GM12865 (cell line): Measurements from ENCODE around the gene USP43.

Source experiments
- DNase-seq: peaks from one replicate; pipeline ENCODE4 v3.0.0; 2010; ENCODE audit warnings: low read depth
- H3K4me3 ChIP-seq: 2 replicates; pipeline ENCODE4 v1.5.1; 2011; ENCODE audit warnings: mild to moderate bottlenecking, low read depth, low read length, control low read depth
- CTCF ChIP-seq: IDR thresholded peaks from 2 replicates; pipeline ENCODE4 v1.5.1; 2011; ENCODE audit warnings: low read length, control low read depth, low read depth, inconsistent platforms; ENCODE audit not compliant: insufficient read depth; ENCODE audit errors: missing control alignments

Gene USP43

DNA sequence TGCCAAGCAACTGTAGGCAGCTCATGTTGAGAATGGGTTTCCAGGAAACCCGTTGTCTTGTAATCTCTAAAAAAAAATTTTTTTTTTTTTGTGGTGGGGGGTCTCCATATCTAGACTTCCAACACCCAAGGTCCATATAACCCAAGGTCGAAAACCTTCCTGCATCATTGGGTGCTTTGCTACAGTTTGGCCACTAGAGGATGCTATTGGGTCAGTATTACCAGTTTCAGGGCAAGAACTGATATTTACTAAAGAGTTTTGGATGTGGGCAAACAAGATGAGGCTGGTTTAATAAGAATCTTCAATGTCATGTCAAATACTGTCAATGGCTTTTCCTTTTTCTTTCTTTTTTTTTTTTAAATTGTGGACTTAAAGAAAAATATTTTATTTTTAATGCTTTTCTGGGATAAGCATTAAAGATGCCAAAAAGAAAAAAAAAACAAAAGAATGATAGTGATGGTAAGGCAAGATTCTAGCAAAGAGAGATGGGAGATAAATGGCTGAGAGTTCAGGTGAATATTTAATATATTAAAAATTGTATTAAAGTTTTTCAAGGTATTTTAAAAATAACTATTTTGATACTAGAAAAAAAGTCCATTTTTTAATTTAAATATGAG lies 83.8 kb downstream of the USP43 start:
- DNase-seq = peak; percentile 54
- peak; percentile 99 for TF ChIP-seq CTCF
- no peak overlapping the region for H3K4me3 ChIP-seq

- no peak for DNase-seq
- no peak for TF ChIP-seq CTCF
- no peak overlapping the region for H3K4me3 ChIP-seq
These were observed 84.6 kb downstream of the USP43 start for GRCh38 chr17:9729735-9730420.

- H3K4me3 ChIP-seq = no peak overlapping the region
- no peak for TF ChIP-seq CTCF
- DNase-seq = no peak
These were observed 105.2 kb downstream of the USP43 start for GRCh38 chr17:9750524-9750923.

DNA sequence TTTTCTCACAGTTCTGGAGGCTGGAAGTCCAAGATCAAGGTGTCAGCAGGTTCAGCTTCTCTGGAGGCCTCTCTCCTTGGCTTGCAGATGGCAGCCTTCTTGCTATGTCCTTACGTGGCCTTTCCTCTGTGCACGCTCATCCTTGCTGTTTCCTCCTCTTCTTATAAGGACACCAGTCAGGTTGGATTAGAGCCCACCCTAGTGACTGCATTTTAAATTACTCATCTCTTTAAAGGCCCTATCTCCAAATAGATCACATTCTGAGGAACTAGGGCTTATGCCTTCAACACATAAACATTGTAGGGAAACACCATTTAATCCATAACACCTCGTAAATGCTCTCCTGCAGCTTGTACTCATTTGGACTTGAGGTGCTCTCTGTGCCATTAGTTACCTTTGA lies 109.8 kb downstream of the USP43 start:
- H3K4me3 ChIP-seq = no peak overlapping the region
- TF ChIP-seq CTCF = no peak
- DNase-seq = no peak

GRCh38 chr17:9760266-9760665 lies 114.9 kb downstream of the USP43 start:
- TF ChIP-seq CTCF = no peak
- no peak for DNase-seq
- H3K4me3 ChIP-seq = no peak overlapping the region

- TF ChIP-seq CTCF = no peak
- no peak overlapping the region for H3K4me3 ChIP-seq
- DNase-seq = no peak
These were observed 118.3 kb downstream of the USP43 start for GRCh38 chr17:9763643-9764042.

DNA sequence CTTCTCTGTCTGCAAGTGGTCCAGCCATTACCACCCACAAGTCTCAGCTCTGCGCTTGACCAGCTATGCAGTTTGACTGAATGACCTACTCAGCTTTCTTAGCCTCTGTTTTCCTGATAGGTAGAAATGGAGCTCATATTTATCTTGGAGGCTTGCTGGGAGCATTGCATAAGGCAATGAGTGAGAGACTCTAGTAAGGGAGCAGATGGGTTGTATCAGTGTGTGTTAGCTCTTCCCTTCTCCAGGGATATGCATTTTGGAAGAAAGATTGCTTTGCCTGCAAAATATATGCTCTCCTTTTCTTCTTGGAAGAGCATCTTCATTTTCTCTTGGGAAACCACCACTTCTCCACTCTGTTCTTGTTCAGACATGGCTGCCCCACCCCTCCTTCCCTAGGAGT lies 120.0 kb downstream of the USP43 start:
- no peak overlapping the region for H3K4me3 ChIP-seq
- DNase-seq = no peak
- TF ChIP-seq CTCF = no peak
